Measurements from ENCODE around the gene PDGFB.
A peak's percentile ranks its signal among the peaks of the same experiment; 100 is the strongest.

Gene PDGFB

GRCh38 chr22:39276440-39277141, 31.8 kb upstream of the PDGFB start:
- no peak for DNase-seq

- no peak for DNase-seq
Measured at GRCh38 chr22:39275814-39276439, 31.1 kb upstream of the PDGFB start.

GRCh38 chr22:39273950-39274887, 29.4 kb upstream of the PDGFB start:
- no peak for DNase-seq

GRCh38 chr22:39270792-39271191, 26.0 kb upstream of the PDGFB start:
- no peak for DNase-seq

- no peak for DNase-seq
Measured at GRCh38 chr22:39270280-39270679, 25.5 kb upstream of the PDGFB start.

- DNase-seq: no peak
Measured at GRCh38 chr22:39269095-39269790, 24.5 kb upstream of the PDGFB start.

GRCh38 chr22:39268645-39269044, 23.9 kb upstream of the PDGFB start:
- no peak for DNase-seq

GRCh38 chr22:39267974-39268373, 23.2 kb upstream of the PDGFB start:
- DNase-seq: no peak

GRCh38 chr22:39266398-39267030, 21.7 kb upstream of the PDGFB start:
- peak; percentile 24 for DNase-seq

- DNase-seq: no peak
Measured at GRCh38 chr22:39265143-39265886, 20.5 kb upstream of the PDGFB start.

GRCh38 chr22:39264349-39265038, 19.7 kb upstream of the PDGFB start:
- DNase-seq: no peak

GRCh38 chr22:39263626-39264348, 19.0 kb upstream of the PDGFB start:
- DNase-seq: no peak

GRCh38 chr22:39259666-39260065, 14.9 kb upstream of the PDGFB start:
- no peak for DNase-seq

GRCh38 chr22:39257901-39258475, 13.2 kb upstream of the PDGFB start:
- DNase-seq: no peak

- DNase-seq: no peak
Measured at GRCh38 chr22:39256979-39257378, 12.2 kb upstream of the PDGFB start.

- DNase-seq: no peak
Measured at GRCh38 chr22:39256186-39256552, 11.4 kb upstream of the PDGFB start.

GRCh38 chr22:39255449-39256185, 10.8 kb upstream of the PDGFB start:
- no peak for DNase-seq

GRCh38 chr22:39254789-39255298, 10.1 kb upstream of the PDGFB start:
- DNase-seq: peak; percentile 59

- no peak for DNase-seq
Measured at GRCh38 chr22:39254122-39254521, 9.3 kb upstream of the PDGFB start.
